Activated CD4-positive, alpha-beta T cell treated with anti-CD3 and anti-CD28 coated beads, Interleukin-2, Interleukin-6, amounts not matched to agents 100 ng/mL and 50 ng/mL, durations not matched to agents 16 hours and 8 hours (primary cell): ENCODE results near the gene KRTAP3-2.
"Not testable (repeated sequence)": the region's sequence is repeated elsewhere in the genome, so short reads cannot be mapped to it uniquely, and the experiment has no call there.

Experiments
- DNase-seq: peaks from one replicate; pipeline ENCODE4 v3.0.0-alpha.2; 2020

Gene KRTAP3-2

GRCh38 chr17:40999563-40999962 lies at the start of gene KRTAP3-2:
TSS of gene KRTAP3-2 (minus strand) at chr17:40999906. CDS start at chr17:40999853, 53 bp downstream.
- not testable (repeated sequence) for DNase-seq

- no peak for DNase-seq
Observed at GRCh38 chr17:41049110-41049509, 49.4 kb upstream of the KRTAP3-2 start.

- no peak for DNase-seq
Observed at GRCh38 chr17:41048441-41048840, 48.7 kb upstream of the KRTAP3-2 start.

- not testable (repeated sequence) for DNase-seq
Observed at GRCh38 chr17:41046735-41047465, 47.2 kb upstream of the KRTAP3-2 start, which contains the start of gene KRTAP2-1. TSS of gene KRTAP2-1 (minus strand) at chr17:41047316. CDS start at chr17:41047267, 49 bp downstream.

- no peak for DNase-seq
Observed at GRCh38 chr17:41042953-41043352, 43.2 kb upstream of the KRTAP3-2 start.

GRCh38 chr17:41040783-41041571 lies 41.3 kb upstream of the KRTAP3-2 start, which contains the start of gene KRTAP1-1:
TSS of gene KRTAP1-1 (minus strand) at chr17:41041450. CDS start at chr17:41041397, 53 bp downstream.
- DNase-seq: not testable (repeated sequence)

- DNase-seq: no peak
Observed at GRCh38 chr17:41037853-41038350, 38.2 kb upstream of the KRTAP3-2 start.

GRCh38 chr17:41034346-41034935 lies 34.7 kb upstream of the KRTAP3-2 start, which contains the start of gene KRTAP1-3:
TSS of gene KRTAP1-3 (minus strand) at chr17:41034874. CDS start at chr17:41034821, 53 bp downstream.
- not testable (repeated sequence) for DNase-seq

GRCh38 chr17:41029633-41030245 lies 30.0 kb upstream of the KRTAP3-2 start, which contains the start of gene KRTAP1-4:
TSS of gene KRTAP1-4 (minus strand) at chr17:41030195. CDS start at chr17:41030078, 117 bp downstream.
- DNase-seq: no peak

GRCh38 chr17:41026715-41027471 lies 27.2 kb upstream of the KRTAP3-2 start, which contains the start of gene KRTAP1-5:
TSS of gene KRTAP1-5 (minus strand) at chr17:41027208. CDS start at chr17:41027155, 53 bp downstream.
- no peak for DNase-seq

GRCh38 chr17:41024697-41025096 lies 25.0 kb upstream of the KRTAP3-2 start:
- DNase-seq: no peak

- DNase-seq: no peak
Observed at GRCh38 chr17:41020336-41020735, 20.6 kb upstream of the KRTAP3-2 start.

- DNase-seq: no peak
Observed at GRCh38 chr17:41019415-41019814, 19.7 kb upstream of the KRTAP3-2 start.

GRCh38 chr17:41018541-41018940 lies 18.8 kb upstream of the KRTAP3-2 start:
- DNase-seq: no peak

GRCh38 chr17:41016578-41017215 lies 17.0 kb upstream of the KRTAP3-2 start:
- DNase-seq: no peak

- no peak for DNase-seq
Observed at GRCh38 chr17:41015454-41015853, 15.7 kb upstream of the KRTAP3-2 start.

GRCh38 chr17:41013606-41014005 lies 13.9 kb upstream of the KRTAP3-2 start:
- DNase-seq: no peak

GRCh38 chr17:41013181-41013580 lies 13.5 kb upstream of the KRTAP3-2 start:
- no peak for DNase-seq

- no peak for DNase-seq
Observed at GRCh38 chr17:41012326-41013120, 12.8 kb upstream of the KRTAP3-2 start.

- DNase-seq: no peak
Observed at GRCh38 chr17:41010441-41010840, 10.7 kb upstream of the KRTAP3-2 start.
